OCI-LY3 (cell line): ENCODE results near the gene ZNF467.
A peak's percentile ranks its signal among the peaks of the same experiment; 100 is the strongest.

Experiments
- H2AFZ ChIP-seq: fragments of 200-600, 300-600 bp; shearing (Covaris generic); 2 replicates; pipeline ENCODE4 v1.6.0; 2014; ENCODE audit warnings: antibody characterized with exemption, low read depth, low read length
- H3K27ac ChIP-seq: fragments of 200-600, 300-600 bp; sonication (generic); 2 replicates; pipeline ENCODE4 v1.5.1; 2014; ENCODE audit warnings: mild to moderate bottlenecking, low read length, moderate library complexity, mixed read lengths
- H3K27me3 ChIP-seq: fragments of 200-600, 300-600 bp; sonication (generic); 2 replicates; pipeline ENCODE4 v1.6.1; 2014; ENCODE audit warnings: low read depth, low read length, mixed read lengths
- H3K36me3 ChIP-seq: fragments of 200-600, 300-600 bp; sonication (generic); replicated peaks from 2 replicates; pipeline ENCODE3; 2014; ENCODE audit warnings: low read depth, low read length, mixed read lengths
- H3K4me1 ChIP-seq: fragments of 300-600, 200-600 bp; sonication (generic); 2 replicates; pipeline ENCODE4 v1.6.1; 2014; ENCODE audit warnings: low read length, mixed read lengths
- H3K4me2 ChIP-seq: fragments of 200-600, 300-600 bp; sonication (generic); 2 replicates; pipeline ENCODE4 v1.6.1; 2014; ENCODE audit warnings: low read length, mixed read lengths
- H3K4me3 ChIP-seq: fragments of 300-600, 200-600 bp; sonication (generic); 2 replicates; pipeline ENCODE4 v1.5.1; 2014; ENCODE audit warnings: antibody characterized with exemption, mild to moderate bottlenecking, low read length, moderate library complexity
- H3K79me2 ChIP-seq: fragments of 300-600, 200-600 bp; shearing (Covaris generic); 2 replicates; pipeline ENCODE4 v1.6.1; 2014; ENCODE audit warnings: mild to moderate bottlenecking, low read length, mixed read lengths
- H3K9ac ChIP-seq: fragments of 300-600, 200-600 bp; shearing (Covaris generic); 2 replicates; pipeline ENCODE4 v1.6.0; 2014; ENCODE audit warnings: mild to moderate bottlenecking, low read length, moderate library complexity
- H3K9me3 ChIP-seq: fragments of 200-600, 300-600 bp; shearing (Covaris generic); 2 replicates; pipeline ENCODE4 v1.6.1; 2014; ENCODE audit warnings: low read length, mixed read lengths; ENCODE audit not compliant: insufficient read depth
- H4K20me1 ChIP-seq: fragments of 200-600, 300-600 bp; sonication (generic); 2 replicates; pipeline ENCODE4 v1.6.1; 2016; ENCODE audit warnings: low read length, mixed read lengths; ENCODE audit not compliant: insufficient read depth
- EZH2phosphoT487 ChIP-seq: fragments of 200-600 bp; shearing (Covaris generic); IDR thresholded peaks from 2 replicates; pipeline ENCODE4 v1.6.1; 2018; ENCODE audit warnings: antibody characterized with exemption, mixed run types, low read depth
- TF ChIP-seq, protein P1 (sequence below): fragments of 200-600, 300-600 bp; sonication (generic); IDR thresholded peaks from 2 replicates; pipeline ENCODE4 v1.5.1; 2014; ENCODE audit warnings: antibody characterized with exemption, low read length, low read depth

Gene ZNF467

DNA sequence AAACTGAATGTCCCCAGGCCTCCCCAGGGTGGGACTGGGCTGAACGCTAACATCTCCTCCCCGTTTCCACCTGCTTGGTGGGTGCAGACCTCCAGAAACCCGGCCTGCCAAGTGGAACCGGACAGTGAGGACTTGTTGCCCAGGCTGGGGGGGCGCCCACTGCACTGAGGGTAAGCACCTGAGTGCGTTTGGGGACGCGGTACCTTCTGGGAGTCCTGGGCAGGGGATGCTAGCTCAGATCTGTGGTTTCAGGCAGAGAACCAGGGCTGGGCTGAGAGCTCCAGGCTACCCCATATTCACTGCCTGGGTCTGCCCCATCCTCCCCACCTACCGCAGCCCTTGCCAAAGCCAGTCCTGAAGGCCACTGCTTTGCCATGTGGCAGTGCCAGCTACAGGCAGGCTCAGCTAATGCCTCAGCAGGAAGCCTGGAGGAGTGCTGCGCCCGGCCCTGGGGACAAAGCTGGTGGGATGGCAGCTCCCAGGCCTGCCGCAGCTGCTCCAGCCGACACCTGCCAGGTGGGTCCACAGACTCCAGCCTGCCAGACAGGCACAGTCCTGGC lies 3.5 kb upstream of the ZNF467 start:
- H3K27me3 ChIP-seq = peaks cover 60% of the 10 kb centered on the region
- H3K4me1 ChIP-seq = peaks cover 15% of the 10 kb centered on the region
- no peak overlapping the region for H3K9ac ChIP-seq
- no peaks in the 10 kb centered on the region for H3K36me3 ChIP-seq
- no peak overlapping the region for H3K4me3 ChIP-seq
- H4K20me1 ChIP-seq = no peaks in the 10 kb centered on the region
- no peak overlapping the region for H3K27ac ChIP-seq
- H3K4me2 ChIP-seq = no peak overlapping the region
- H3K79me2 ChIP-seq = no peaks in the 10 kb centered on the region
- H2AFZ ChIP-seq = no peak overlapping the region
- H3K9me3 ChIP-seq = no peaks in the 10 kb centered on the region
- no peak for TF ChIP-seq EZH2phosphoT487

DNA sequence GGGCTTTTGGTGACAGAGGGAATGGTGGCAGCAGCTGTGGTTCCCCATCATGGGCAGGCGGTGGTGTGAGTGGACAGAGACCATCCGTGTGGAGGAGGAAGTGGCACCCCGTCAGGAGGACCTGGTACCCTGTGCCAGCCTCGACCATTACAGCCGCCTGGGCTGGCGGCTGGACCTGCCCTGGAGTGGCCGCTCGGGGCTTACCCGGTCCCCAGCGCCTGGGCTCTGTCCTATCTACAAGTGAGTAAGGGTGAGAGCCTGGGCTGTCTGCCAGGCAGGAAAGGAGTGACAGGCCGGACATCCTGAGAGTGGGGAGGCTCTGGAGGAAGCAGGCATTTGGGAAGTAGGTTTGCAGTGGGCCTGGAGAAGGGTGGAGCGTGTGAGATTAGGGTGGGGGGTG lies 2.9 kb upstream of the ZNF467 start:
- no peak overlapping the region for H3K9ac ChIP-seq
- H3K4me2 ChIP-seq = no peak overlapping the region
- H3K4me3 ChIP-seq = no peak overlapping the region
- H2AFZ ChIP-seq = no peak overlapping the region
- TF ChIP-seq, protein P1, sequence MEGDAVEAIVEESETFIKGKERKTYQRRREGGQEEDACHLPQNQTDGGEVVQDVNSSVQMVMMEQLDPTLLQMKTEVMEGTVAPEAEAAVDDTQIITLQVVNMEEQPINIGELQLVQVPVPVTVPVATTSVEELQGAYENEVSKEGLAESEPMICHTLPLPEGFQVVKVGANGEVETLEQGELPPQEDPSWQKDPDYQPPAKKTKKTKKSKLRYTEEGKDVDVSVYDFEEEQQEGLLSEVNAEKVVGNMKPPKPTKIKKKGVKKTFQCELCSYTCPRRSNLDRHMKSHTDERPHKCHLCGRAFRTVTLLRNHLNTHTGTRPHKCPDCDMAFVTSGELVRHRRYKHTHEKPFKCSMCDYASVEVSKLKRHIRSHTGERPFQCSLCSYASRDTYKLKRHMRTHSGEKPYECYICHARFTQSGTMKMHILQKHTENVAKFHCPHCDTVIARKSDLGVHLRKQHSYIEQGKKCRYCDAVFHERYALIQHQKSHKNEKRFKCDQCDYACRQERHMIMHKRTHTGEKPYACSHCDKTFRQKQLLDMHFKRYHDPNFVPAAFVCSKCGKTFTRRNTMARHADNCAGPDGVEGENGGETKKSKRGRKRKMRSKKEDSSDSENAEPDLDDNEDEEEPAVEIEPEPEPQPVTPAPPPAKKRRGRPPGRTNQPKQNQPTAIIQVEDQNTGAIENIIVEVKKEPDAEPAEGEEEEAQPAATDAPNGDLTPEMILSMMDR = no peak
- no peaks in the 10 kb centered on the region for H3K36me3 ChIP-seq
- peaks cover 60% of the 10 kb centered on the region for H3K27me3 ChIP-seq
- H3K79me2 ChIP-seq = no peaks in the 10 kb centered on the region
- H3K9me3 ChIP-seq = no peaks in the 10 kb centered on the region
- no peaks in the 10 kb centered on the region for H4K20me1 ChIP-seq
- no peak overlapping the region for H3K27ac ChIP-seq
- peaks cover 15% of the 10 kb centered on the region for H3K4me1 ChIP-seq

DNA sequence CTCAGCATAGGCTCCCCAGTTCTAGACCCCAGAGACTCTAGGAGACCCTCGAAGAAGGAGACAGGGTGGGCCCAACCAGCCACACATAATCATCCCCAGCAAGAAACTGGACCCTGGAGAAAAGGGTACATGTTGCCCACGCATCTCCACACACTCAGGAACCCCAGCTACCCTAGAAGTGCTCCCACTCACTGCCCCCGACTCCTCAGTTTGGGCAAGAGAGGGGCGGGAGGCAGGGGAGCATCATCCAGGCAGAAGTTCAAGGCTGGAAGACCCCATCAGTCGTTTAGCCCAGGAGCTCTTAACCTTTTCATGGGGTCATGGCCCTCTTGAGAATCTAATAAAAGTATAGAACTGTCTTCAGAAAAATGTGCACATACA lies 1.8 kb upstream of the ZNF467 start:
- no peaks in the 10 kb centered on the region for H4K20me1 ChIP-seq
- H3K36me3 ChIP-seq = no peaks in the 10 kb centered on the region
- H3K79me2 ChIP-seq = no peaks in the 10 kb centered on the region
- H3K27me3 ChIP-seq = peaks cover 64% of the 10 kb centered on the region
- H3K4me1 ChIP-seq = peaks cover 13% of the 10 kb centered on the region
- no peak overlapping the region for H2AFZ ChIP-seq
- no peak overlapping the region for H3K4me3 ChIP-seq
- no peak overlapping the region for H3K9ac ChIP-seq
- no peak for TF ChIP-seq EZH2phosphoT487
- TF ChIP-seq, protein P1 = no peak
- H3K4me2 ChIP-seq = no peak overlapping the region
- no peaks in the 10 kb centered on the region for H3K9me3 ChIP-seq
- H3K27ac ChIP-seq = no peak overlapping the region

DNA sequence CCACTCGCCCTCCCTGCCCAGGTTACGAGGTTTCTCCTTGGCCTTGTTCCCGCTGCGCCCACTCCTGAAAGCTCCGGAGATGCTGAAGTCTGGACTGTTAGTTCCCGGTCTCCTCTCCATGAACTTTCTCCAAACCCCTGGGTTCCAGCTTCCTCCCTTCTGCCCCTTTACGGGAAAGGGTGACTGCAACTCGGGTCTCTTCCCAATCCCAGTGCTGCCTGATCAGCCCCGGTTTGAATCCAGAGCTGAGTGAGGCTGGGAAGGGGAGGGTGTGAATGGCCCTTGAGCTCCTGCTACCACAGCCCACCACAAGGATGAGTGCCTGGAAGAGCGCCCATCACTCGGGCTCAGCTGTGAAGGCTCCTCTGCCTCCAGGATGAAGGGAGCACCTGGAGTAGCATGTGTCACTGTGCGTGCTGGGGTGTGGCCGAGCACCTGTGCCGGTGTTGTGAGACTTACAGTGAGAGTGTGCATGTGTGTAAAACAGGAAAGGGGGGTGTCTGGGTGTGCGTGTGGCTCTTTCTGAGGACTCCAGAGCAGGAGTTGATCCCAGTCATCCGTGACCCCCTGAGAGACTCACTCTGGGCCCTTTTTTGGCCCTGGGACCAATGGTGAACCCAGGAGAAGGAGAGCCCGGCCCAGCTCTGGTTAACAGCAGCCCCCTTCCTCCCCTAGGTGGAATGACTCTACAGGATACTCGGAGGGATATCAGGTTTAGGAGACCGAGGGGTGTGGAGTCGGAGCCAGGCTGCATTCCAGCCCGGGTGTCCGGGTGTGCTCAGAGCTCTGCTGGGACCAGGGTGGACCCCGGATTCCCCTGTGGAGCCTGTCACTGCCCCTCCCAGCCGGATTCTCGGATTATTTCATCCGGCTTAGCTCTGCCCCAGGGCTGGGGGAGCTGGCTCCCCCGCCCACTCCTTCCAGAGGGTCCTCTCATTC lies 1.1 kb upstream of the ZNF467 start:
- Histone ChIP-seq H3K79me2 (no peaks in the 10 kb centered on the region), H3K27me3 (peaks cover 64% of the 10 kb centered on the region), H4K20me1 (no peaks in the 10 kb centered on the region), H3K9ac (no peak overlapping the region), H3K36me3 (no peaks in the 10 kb centered on the region), H3K4me2 (peak overlapping the region; percentile 99), H2AFZ (no peak overlapping the region), H3K9me3 (no peaks in the 10 kb centered on the region), H3K4me1 (peaks cover 13% of the 10 kb centered on the region), H3K27ac (no peak overlapping the region), H3K4me3 (peak overlapping the region; percentile 99; the same call in 1 of the 2 replicates)
- TF ChIP-seq, protein P1 = no peak
- no peak for TF ChIP-seq EZH2phosphoT487
